HG03354 (cell line): ENCODE results near the gene EAF2.

ENCODE experiments used
- ATAC-seq: cut with Tn5 transposase; IDR thresholded peaks from one replicate; pipeline ENCODE4 v1.9.1; 2021; ENCODE audit warnings: mild to moderate bottlenecking; ENCODE audit not compliant: unreplicated experiment, poor library complexity, severe bottlenecking

Gene EAF2

GRCh38 chr3:121834671-121835464 is at the start of gene EAF2, which contains the start of gene IQCB1:
Gene EAF2, plus strand, starts transcription at chr3:121835209. Its CDS starts 77 bp downstream, at chr3:121835286.
Gene IQCB1, minus strand, starts transcription at chr3:121835060. Its CDS starts 6,100 bp downstream, at chr3:121828960.
- peak; percentile 98 for ATAC-seq

GRCh38 chr3:121786485-121786884 is 48.5 kb upstream of the EAF2 start:
- no peak for ATAC-seq

GRCh38 chr3:121793078-121793477 is 41.9 kb upstream of the EAF2 start:
- peak; percentile 64 for ATAC-seq

- ATAC-seq = peak; percentile 52
Observed at GRCh38 chr3:121794264-121794983, 40.6 kb upstream of the EAF2 start.

- ATAC-seq = no peak
Observed at GRCh38 chr3:121796970-121797369, 38.0 kb upstream of the EAF2 start.

- no peak for ATAC-seq
Observed at GRCh38 chr3:121800906-121801305, 34.1 kb upstream of the EAF2 start.

- no peak for ATAC-seq
Observed at GRCh38 chr3:121803771-121804320, 31.2 kb upstream of the EAF2 start.

- ATAC-seq = peak; percentile 99
Observed at GRCh38 chr3:121809249-121809648, 25.8 kb upstream of the EAF2 start.

GRCh38 chr3:121817753-121818152 is 17.3 kb upstream of the EAF2 start:
- no peak for ATAC-seq

- no peak for ATAC-seq
Observed at GRCh38 chr3:121818578-121818977, 16.4 kb upstream of the EAF2 start.

GRCh38 chr3:121819236-121819635 is 15.8 kb upstream of the EAF2 start:
- no peak for ATAC-seq

GRCh38 chr3:121821421-121822199 is 13.4 kb upstream of the EAF2 start:
- no peak for ATAC-seq

- no peak for ATAC-seq
Observed at GRCh38 chr3:121822973-121823372, 12.0 kb upstream of the EAF2 start.

- ATAC-seq = no peak
Observed at GRCh38 chr3:121834157-121834670, 795 bp upstream of the EAF2 start.

- no peak for ATAC-seq
Observed at GRCh38 chr3:121835465-121835801, 424 bp downstream of the EAF2 start.

- ATAC-seq = no peak
Observed at GRCh38 chr3:121836064-121836463, 1.1 kb downstream of the EAF2 start.

GRCh38 chr3:121836481-121836880 is 1.5 kb downstream of the EAF2 start:
- no peak for ATAC-seq

GRCh38 chr3:121839962-121840361 is 5.0 kb downstream of the EAF2 start:
- ATAC-seq = no peak

GRCh38 chr3:121844892-121845291 is 9.9 kb downstream of the EAF2 start:
- no peak for ATAC-seq

GRCh38 chr3:121852256-121852655 is 17.2 kb downstream of the EAF2 start:
- ATAC-seq = no peak
